ENCODE data around the gene C9orf43. TPM values are rescaled to one million over a fixed set of nuclear protein-coding genes. Genes with fewer than 3 reads are reported as not detected.

C9orf43 gene
- total and polyA plus RNA-seq, 2 experiments from 2014 or later = 1.4 to 2.3 TPM

DNA sequence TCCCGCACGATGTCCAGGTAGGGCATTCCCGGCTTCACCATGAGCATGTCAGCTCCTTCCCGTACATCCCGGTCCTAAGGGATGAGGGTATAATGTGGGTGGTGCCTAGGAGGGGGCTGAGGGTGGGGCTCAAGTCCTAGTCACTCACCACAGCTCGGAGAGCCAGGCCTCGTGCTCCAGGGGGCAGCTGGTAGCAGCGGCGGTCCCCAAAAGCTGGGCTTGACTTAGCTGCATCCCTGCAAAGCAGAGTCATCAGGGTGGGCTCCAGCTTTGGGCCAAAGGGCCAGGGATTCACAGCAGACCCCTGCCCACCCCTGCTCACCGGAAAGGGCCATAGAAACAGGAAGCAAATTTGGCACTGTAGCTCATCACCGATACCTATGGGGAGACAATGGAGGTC is 21.1 kb upstream of the C9orf43 start:
- no peak overlapping the region for H3K27ac ChIP-seq
- no peak for DNase-seq (ENCODE audit: low read depth in 1 of 2, low spot score in 1 of 2)
- TF ChIP-seq, protein P1, sequence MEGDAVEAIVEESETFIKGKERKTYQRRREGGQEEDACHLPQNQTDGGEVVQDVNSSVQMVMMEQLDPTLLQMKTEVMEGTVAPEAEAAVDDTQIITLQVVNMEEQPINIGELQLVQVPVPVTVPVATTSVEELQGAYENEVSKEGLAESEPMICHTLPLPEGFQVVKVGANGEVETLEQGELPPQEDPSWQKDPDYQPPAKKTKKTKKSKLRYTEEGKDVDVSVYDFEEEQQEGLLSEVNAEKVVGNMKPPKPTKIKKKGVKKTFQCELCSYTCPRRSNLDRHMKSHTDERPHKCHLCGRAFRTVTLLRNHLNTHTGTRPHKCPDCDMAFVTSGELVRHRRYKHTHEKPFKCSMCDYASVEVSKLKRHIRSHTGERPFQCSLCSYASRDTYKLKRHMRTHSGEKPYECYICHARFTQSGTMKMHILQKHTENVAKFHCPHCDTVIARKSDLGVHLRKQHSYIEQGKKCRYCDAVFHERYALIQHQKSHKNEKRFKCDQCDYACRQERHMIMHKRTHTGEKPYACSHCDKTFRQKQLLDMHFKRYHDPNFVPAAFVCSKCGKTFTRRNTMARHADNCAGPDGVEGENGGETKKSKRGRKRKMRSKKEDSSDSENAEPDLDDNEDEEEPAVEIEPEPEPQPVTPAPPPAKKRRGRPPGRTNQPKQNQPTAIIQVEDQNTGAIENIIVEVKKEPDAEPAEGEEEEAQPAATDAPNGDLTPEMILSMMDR (IDR thresholded peaks at IDR 0.05; ENCODE audit: low read depth, low read length) = no peak
- no peak overlapping the region for H3K4me3 ChIP-seq
- no peaks in the 10 kb centered on the region for H3K9me3 ChIP-seq (ENCODE audit: low read depth)
- peaks cover 6% of the 10 kb centered on the region for H3K36me3 ChIP-seq
- no peaks in the 10 kb centered on the region for H3K4me1 ChIP-seq (ENCODE audit: low read depth)
- H3K27me3 ChIP-seq = no peaks in the 10 kb centered on the region

DNA sequence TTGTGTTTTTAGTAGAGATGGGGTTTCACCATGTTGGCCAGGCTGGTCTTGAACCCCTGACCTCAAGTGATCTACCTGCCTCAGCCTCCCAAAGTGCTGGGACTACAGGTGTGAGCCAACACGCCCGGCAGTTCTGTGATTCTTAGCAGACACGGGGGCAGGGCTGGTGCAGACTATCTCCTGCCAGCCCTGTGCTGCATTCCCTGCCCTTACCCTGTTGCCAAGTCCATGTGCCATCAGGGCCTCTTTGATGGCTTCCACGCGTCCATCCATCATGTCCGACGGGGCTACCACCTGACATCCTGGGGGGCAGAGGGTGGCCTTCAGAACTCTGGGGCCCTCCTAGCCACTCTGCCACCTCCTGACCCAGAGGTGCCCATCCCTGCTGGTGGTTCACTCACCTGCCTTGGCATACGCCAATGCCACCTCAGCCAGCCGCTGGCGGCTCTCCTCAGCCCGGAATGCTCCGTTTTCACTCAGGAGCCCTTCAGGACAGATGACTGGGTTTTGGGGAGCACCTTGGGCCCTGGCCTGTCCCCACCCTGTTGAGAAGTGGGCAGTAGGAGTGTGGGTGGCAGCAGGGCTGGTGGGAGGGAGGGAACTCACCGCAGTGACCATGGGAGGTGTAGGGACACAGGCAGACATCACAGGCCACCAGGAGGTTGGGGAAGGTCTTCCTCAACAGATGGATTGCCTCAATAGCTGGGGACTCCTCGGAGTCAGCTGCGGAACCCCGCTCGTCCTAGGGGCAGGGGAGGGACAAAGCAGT is 20.2 kb upstream of the C9orf43 start:
- TF ChIP-seq, protein P1 (IDR thresholded peaks at IDR 0.05; ENCODE audit: low read depth, low read length) = no peak
- Histone ChIP-seq H3K27me3 (no peaks in the 10 kb centered on the region), H3K4me3 (no peak overlapping the region), H3K4me1 (ENCODE audit: low read depth) (no peaks in the 10 kb centered on the region), H3K9me3 (ENCODE audit: low read depth) (no peaks in the 10 kb centered on the region), H3K27ac (no peak overlapping the region), H3K36me3 (peaks cover 6% of the 10 kb centered on the region)
- DNase-seq (ENCODE audit: low read depth in 1 of 2, low spot score in 1 of 2) = no peak

DNA sequence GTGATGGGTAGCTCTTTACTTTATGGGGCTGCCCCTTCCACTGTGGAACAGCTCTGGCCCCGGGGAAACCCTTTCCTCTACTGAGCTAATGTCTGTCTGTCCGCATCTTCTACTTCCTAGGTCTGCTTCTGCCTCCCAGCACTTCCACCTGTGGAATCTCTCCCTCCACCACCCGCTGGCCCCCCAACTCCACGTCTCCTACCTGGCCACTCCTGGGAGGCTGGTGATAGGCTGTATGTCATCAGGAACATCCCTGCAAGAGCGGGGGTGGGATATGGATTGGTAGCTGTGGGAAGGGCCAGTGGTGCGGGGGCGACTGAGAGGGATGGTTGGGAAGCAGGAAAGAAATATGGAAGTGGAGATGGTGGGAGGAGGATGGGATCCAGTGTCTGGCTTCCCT is 18.6 kb upstream of the C9orf43 start:
- Histone ChIP-seq H3K27ac (no peak overlapping the region), H3K27me3 (no peaks in the 10 kb centered on the region), H3K36me3 (peaks cover 6% of the 10 kb centered on the region), H3K4me3 (no peak overlapping the region), H3K4me1 (ENCODE audit: low read depth) (no peaks in the 10 kb centered on the region), H3K9me3 (ENCODE audit: low read depth) (no peaks in the 10 kb centered on the region)
- no peak for DNase-seq (ENCODE audit: low read depth in 1 of 2, low spot score in 1 of 2)
- TF ChIP-seq, protein P1 (IDR thresholded peaks at IDR 0.05; ENCODE audit: low read depth, low read length) = no peak

DNA sequence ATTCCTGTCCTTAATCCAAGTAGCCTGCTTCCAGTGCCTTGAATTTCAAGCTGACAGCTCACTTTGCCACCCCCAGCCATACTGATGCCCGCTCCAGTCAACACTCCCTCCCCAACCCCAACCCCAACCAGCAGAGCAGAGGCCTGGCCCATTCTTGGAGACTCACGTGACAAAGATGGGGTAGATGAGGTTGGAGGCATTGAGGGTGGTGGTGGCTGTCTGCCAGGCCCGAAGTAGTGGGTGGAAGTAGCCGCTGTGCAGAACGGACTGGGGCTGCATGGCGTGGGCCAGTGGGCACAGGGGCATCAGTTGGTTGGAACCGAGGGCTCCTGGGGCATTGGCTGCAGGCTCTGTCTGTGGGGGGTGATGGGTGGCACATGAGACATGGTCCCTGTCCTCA is 17.3 kb upstream of the C9orf43 start:
- TF ChIP-seq, protein P1 (IDR thresholded peaks at IDR 0.05; ENCODE audit: low read depth, low read length) = no peak
- DNase-seq (ENCODE audit: low read depth in 1 of 2, low spot score in 1 of 2) = no peak
- no peaks in the 10 kb centered on the region for H3K9me3 ChIP-seq (ENCODE audit: low read depth)
- no peak overlapping the region for H3K27ac ChIP-seq
- no peaks in the 10 kb centered on the region for H3K4me1 ChIP-seq (ENCODE audit: low read depth)
- no peak overlapping the region for H3K4me3 ChIP-seq
- H3K27me3 ChIP-seq = no peaks in the 10 kb centered on the region
- peaks cover 4% of the 10 kb centered on the region for H3K36me3 ChIP-seq

DNA sequence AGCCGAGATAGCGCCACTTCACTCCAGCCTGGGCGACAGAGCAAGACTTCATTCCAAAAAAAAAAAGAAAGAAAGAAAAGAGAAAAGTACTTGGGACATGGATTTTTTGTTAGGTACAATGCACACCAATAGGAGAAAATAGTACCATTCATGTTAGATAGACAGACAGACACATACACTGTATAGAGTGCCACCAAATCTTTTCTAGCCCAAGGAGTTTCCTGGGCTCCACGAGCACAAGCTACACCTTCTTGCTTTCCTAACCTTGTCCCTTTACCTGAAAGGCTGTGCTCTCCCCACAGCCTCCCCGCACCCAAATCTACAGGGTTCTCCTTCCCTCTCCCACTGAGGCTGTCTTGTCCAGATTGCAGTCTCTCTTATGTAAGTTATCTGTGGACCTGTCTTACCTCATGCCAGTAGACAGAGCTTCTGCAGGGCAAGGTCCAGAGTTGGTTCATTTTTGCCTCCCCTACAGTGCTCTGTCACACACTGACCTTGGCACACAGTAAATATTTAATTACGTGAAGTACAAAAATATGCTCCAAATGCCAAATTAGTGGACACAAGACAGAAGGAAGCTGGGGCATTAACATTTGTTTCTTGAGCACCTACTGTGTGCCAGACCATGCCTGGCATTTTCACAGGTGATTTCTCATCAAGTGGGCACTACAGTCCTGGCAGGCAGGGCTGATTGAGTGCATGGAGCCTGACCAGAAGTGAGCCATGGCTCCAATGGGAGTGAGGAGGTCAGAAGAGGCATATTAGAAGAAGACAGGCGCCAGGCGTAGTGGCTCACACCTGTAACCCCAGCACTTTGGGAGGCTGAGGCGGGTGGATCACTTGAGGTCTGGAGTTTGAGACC is 15.3 kb upstream of the C9orf43 start:
- no peak for DNase-seq (ENCODE audit: low read depth in 1 of 2, low spot score in 1 of 2)
- TF ChIP-seq, protein P1 (IDR thresholded peaks at IDR 0.05; ENCODE audit: low read depth, low read length) = no peak
- Histone ChIP-seq H3K4me1 (ENCODE audit: low read depth) (no peaks in the 10 kb centered on the region), H3K36me3 (no peaks in the 10 kb centered on the region), H3K4me3 (no peak overlapping the region), H3K27ac (no peak overlapping the region), H3K27me3 (no peaks in the 10 kb centered on the region), H3K9me3 (ENCODE audit: low read depth) (no peaks in the 10 kb centered on the region)
